Adrenal gland (tissue), 5 donors: ENCODE data around the gene CRBN.

Source experiments
- POLR2A ChIP-seq, 2 donors: fragments of 450-650 bp; IDR thresholded peaks; one replicate each; pipeline ENCODE4 v1.6.1; 2017; ENCODE audit warnings: antibody characterized with exemption in 2 of 2, mild to moderate bottlenecking in 2 of 2, moderate library complexity in 1 of 2
- TF ChIP-seq, protein P1 (sequence below), 6 experiments: fragments of 450-650 bp in 4 of 6; fragments of 200-600 bp in 2 of 6; sonication (generic) in 1 of 6; IDR thresholded peaks; 1 replicate in 5 of 6; 2 replicates in 1 of 6; pipeline versions ENCODE4 v1.5.1 to v1.8.0; 2016 to 2021; ENCODE audit warnings: antibody characterized with exemption in 6 of 6, mild to moderate bottlenecking in 2 of 6, moderate library complexity in 1 of 6
- donor health status: DM: no; HTN: no; CAD: no.

DNA sequence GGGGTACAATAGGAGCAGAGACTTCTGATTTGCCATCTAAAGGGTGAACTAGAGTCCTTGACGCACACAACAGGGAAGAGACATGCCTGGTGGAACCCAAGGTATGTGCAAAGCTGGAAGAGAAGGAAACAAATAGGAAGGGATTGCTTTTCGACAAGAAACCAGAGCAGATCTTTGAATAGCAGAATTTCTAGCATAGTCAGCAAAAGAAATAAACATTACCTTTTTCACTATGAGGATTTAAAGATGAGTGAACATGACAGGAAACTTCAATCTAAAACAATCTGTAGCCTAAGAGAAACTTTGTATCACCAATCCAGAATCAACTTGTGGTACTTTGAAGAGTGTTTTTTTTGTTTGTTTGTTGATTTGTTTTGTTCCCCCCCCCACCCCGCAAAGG lies 74.2 kb downstream of the CRBN start:
- TF ChIP-seq, protein P1, sequence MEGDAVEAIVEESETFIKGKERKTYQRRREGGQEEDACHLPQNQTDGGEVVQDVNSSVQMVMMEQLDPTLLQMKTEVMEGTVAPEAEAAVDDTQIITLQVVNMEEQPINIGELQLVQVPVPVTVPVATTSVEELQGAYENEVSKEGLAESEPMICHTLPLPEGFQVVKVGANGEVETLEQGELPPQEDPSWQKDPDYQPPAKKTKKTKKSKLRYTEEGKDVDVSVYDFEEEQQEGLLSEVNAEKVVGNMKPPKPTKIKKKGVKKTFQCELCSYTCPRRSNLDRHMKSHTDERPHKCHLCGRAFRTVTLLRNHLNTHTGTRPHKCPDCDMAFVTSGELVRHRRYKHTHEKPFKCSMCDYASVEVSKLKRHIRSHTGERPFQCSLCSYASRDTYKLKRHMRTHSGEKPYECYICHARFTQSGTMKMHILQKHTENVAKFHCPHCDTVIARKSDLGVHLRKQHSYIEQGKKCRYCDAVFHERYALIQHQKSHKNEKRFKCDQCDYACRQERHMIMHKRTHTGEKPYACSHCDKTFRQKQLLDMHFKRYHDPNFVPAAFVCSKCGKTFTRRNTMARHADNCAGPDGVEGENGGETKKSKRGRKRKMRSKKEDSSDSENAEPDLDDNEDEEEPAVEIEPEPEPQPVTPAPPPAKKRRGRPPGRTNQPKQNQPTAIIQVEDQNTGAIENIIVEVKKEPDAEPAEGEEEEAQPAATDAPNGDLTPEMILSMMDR (IDR thresholded peaks at IDR 0.05): no peak
- TF ChIP-seq POLR2A (IDR thresholded peaks at IDR 0.05): no peak
